Measurements from ENCODE around the gene KCNQ5.

- TF ChIP-seq, protein P1, sequence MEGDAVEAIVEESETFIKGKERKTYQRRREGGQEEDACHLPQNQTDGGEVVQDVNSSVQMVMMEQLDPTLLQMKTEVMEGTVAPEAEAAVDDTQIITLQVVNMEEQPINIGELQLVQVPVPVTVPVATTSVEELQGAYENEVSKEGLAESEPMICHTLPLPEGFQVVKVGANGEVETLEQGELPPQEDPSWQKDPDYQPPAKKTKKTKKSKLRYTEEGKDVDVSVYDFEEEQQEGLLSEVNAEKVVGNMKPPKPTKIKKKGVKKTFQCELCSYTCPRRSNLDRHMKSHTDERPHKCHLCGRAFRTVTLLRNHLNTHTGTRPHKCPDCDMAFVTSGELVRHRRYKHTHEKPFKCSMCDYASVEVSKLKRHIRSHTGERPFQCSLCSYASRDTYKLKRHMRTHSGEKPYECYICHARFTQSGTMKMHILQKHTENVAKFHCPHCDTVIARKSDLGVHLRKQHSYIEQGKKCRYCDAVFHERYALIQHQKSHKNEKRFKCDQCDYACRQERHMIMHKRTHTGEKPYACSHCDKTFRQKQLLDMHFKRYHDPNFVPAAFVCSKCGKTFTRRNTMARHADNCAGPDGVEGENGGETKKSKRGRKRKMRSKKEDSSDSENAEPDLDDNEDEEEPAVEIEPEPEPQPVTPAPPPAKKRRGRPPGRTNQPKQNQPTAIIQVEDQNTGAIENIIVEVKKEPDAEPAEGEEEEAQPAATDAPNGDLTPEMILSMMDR (IDR thresholded peaks at IDR 0.05) = no peak
- TF ChIP-seq POLR2A (IDR thresholded peaks at IDR 0.05) (no peak), EP300 (IDR thresholded peaks at IDR 0.05) (no peak), POLR2AphosphoS5 (IDR thresholded peaks at IDR 0.05) (no peak)
Measured at GRCh38 chr6:72925136-72925535, 303.3 kb downstream of the KCNQ5 start.
